Activated T-cell treated with anti-CD3 and anti-CD28 coated beads, Interleukin-2, amount 50 U/mL, for 4 hours (primary cell): ENCODE results near the gene OGN. TPM values are rescaled to one million over a fixed set of nuclear protein-coding genes. Genes with fewer than 3 reads are reported as not detected.

Source experiments
- ATAC-seq, 2 donors: fragments of 200-7000 bp; cut with Tn5 transposase; one replicate each; pipeline ENCODE4 v1.10.0; 2021
- DNase-seq: peaks from one replicate; pipeline ENCODE4 v3.0.0-alpha.2; 2020
- H3K27me3 Mint-ChIP-seq: one replicate; pipeline ENCODE4 v1.8.0; 2021; ENCODE audit warnings: low read depth, mixed read lengths
- H3K36me3 Mint-ChIP-seq: one replicate; pipeline ENCODE4 v1.8.0; 2022; ENCODE audit warnings: mixed read lengths; ENCODE audit not compliant: insufficient read depth
- H3K4me1 Mint-ChIP-seq: one replicate; pipeline ENCODE4 v1.8.0; 2021; ENCODE audit warnings: low read depth, mixed read lengths
- H3K4me3 Mint-ChIP-seq: one replicate; pipeline ENCODE4 v1.8.0; 2021; ENCODE audit warnings: mild to moderate bottlenecking, moderate library complexity, mixed read lengths
- H3K9me3 Mint-ChIP-seq: one replicate; pipeline ENCODE4 v1.8.0; 2021; ENCODE audit warnings: mixed read lengths
- total RNA-seq, 3 donors: library from RNA; stranded (reverse); gene quantifications; one replicate each; pipeline ENCODE4 v1.2.1, GENCODE V29; 2021

OGN gene
- total RNA-seq, 3 donors from 2014 or later: not detected

DNA sequence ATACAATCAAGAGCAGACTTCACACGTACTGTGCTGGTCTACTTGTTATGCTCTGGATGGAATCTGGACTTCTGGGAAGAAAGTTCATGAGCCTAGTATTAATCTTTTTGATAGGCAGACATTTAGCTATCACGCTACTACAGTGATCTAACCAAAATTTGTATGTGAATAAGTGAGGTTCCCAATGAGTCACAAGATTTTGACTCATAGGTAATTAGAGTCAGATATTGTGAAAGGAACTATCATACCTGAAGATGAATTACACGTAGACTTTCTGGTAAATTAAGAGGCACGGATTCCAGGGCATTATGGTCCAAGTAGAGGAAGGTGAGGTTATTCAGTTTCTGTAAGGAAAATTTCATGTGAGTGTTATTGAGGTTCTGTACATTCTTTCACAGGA, 18.4 kb downstream of the OGN start:
- Mint-ChIP-seq H3K4me3 (no peak overlapping the region), H3K27me3 (no peaks in the 10 kb centered on the region), H3K9me3 (no peaks in the 10 kb centered on the region), H3K4me1 (peaks cover 1% of the 10 kb centered on the region), H3K36me3 (peaks cover 5% of the 10 kb centered on the region)
- ATAC-seq (no peak), DNase-seq (no peak)

DNA sequence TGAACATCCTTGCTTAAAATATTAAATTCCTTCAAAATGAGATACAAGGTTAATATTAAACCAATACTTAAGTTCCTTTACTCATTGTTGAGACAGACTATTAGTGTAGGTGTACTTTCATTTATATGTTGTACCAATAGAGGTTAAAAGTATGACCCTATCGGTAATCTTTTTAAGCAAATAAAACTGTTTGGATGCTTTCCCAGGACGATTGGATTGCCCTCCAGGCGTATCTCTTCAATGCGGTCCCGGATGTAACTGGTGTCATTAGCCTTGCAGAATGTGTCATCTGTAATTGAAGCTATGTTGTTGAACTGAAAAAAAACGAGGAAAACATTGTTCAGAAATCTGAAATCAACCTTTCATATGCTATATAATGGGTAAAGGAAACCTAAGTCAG, 18.9 kb downstream of the OGN start:
- peaks cover 5% of the 10 kb centered on the region for H3K36me3 Mint-ChIP-seq
- H3K4me3 Mint-ChIP-seq: no peak overlapping the region
- DNase-seq (no peak), ATAC-seq (no peak)
- peaks cover 1% of the 10 kb centered on the region for H3K4me1 Mint-ChIP-seq
- H3K9me3 Mint-ChIP-seq: no peaks in the 10 kb centered on the region
- H3K27me3 Mint-ChIP-seq: no peaks in the 10 kb centered on the region

DNA sequence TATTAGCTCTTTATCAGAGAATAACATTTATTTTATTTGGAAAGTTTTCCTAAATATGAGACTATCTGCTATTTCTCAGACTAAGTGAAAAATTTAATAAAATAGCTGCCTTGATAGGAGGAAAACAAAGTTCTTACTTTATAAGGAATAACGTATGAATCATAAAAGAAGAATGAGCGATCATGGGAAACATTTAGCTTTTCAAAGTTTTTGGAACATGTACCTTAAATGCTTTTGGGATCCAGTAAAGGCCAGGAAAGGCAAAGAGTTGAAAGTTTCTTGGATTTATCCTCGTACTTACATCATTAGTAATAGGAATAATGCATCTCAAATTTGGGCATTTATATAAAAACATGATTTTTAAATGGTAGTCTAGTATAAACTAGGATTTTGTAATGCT, 19.4 kb downstream of the OGN start:
- DNase-seq (no peak), ATAC-seq (no peak)
- Mint-ChIP-seq H3K9me3 (no peaks in the 10 kb centered on the region), H3K4me1 (peaks cover 1% of the 10 kb centered on the region), H3K36me3 (peaks cover 5% of the 10 kb centered on the region), H3K27me3 (no peaks in the 10 kb centered on the region), H3K4me3 (no peak overlapping the region)

DNA sequence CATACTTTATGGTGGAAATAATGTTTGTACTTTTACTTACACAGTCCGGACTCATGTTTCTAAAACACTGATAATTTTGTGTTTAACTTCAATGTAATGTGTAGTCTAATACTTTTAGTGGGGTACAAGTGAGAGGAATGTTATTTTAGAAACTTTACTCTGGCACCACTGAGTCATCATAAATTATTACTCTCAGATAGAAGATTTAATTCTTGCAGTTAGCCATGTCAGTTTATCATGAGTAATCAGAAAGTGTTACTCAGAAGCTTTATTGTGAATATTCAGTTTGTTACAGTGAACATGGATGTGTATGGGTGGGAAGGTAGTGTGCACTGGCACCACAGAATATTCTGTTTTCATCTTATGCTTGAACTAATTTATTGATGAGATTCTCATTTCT, 20.0 kb downstream of the OGN start:
- no peak overlapping the region for H3K4me3 Mint-ChIP-seq
- no peaks in the 10 kb centered on the region for H3K9me3 Mint-ChIP-seq
- DNase-seq (no peak), ATAC-seq (no peak)
- H3K27me3 Mint-ChIP-seq: no peaks in the 10 kb centered on the region
- peaks cover 5% of the 10 kb centered on the region for H3K36me3 Mint-ChIP-seq
- peaks cover 3% of the 10 kb centered on the region for H3K4me1 Mint-ChIP-seq

DNA sequence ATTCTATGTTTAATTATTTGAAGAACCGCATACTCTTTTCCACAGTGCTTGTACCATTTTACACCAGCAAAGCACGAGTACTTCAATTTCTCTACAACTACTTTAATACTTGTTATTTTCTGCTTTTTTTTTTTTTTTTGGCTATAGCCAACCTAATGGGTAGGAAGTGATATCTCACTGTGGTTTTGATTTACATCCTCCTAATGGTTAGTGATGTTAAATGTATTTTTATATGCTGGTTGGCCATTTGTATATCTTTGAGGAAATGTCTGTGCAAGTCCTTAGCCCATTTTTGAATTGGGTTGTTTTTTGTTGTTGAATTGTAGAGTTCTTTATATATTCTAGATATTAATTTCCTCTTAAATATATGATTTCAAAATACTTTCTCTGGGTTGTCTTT, 22.6 kb downstream of the OGN start:
- Mint-ChIP-seq H3K36me3 (peaks cover 6% of the 10 kb centered on the region), H3K9me3 (no peaks in the 10 kb centered on the region), H3K4me3 (no peak overlapping the region), H3K27me3 (no peaks in the 10 kb centered on the region), H3K4me1 (peaks cover 11% of the 10 kb centered on the region)
- DNase-seq (no peak), ATAC-seq (no peak)

DNA sequence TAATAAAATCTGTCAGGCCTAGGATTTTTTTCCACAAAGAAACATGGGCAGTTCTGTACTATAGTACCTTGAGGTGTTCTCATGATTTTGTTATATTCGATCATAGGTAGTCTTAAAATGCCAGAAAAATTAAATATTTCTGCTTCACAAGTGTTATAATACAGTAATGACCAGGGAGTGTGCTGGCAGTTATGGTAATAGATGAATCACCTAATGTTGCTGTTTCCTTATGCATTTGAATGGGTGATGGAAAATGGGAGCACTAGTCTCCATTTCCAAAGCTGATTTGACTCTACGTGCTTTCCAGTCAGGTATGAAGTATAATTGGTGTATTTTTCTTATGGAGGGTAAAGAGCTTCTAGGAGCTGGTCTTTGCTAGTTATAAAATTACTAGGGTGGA, 23.8 kb downstream of the OGN start:
- no peak for ATAC-seq
- H3K36me3 Mint-ChIP-seq: peaks cover 9% of the 10 kb centered on the region
- H3K27me3 Mint-ChIP-seq: no peaks in the 10 kb centered on the region
- peaks cover 11% of the 10 kb centered on the region for H3K4me1 Mint-ChIP-seq
- DNase-seq: no peak
- H3K9me3 Mint-ChIP-seq: peaks cover 9% of the 10 kb centered on the region
- no peak overlapping the region for H3K4me3 Mint-ChIP-seq

DNA sequence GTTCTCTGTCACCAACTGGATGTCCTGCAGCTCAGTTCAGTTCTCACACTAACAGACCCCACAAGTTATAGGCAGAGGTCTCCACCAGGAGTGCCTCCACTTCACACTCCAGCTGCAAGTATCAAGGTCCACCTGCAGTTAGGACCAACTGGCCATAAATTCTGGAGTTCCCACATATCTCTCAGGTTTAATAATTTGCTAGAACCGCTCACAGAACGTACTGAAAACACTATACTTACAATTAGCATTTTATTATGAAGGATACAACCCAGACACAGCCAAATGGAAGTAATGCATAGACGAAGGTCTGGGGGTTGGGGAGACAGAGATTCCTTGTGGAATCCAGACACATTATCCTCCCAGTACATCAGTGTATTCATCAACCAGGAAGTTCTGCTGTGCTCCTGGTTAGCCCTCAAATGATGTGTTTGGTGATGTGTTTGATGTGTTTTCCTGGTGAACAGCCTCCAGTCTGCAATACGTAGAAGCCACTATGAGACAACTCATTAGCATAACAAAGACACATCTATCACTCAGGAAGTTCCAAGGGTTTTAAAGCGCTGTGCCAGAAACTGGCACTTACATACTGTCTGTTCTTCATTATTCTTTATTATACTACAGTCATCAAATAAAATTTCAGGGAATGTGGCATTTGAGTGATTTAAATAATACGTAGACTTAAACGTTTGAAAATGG, 25.4 kb downstream of the OGN start:
- Mint-ChIP-seq H3K9me3 (peaks cover 20% of the 10 kb centered on the region), H3K4me3 (no peak overlapping the region), H3K27me3 (no peaks in the 10 kb centered on the region), H3K36me3 (peaks cover 13% of the 10 kb centered on the region), H3K4me1 (peaks cover 10% of the 10 kb centered on the region)
- DNase-seq: no peak
- no peak for ATAC-seq

DNA sequence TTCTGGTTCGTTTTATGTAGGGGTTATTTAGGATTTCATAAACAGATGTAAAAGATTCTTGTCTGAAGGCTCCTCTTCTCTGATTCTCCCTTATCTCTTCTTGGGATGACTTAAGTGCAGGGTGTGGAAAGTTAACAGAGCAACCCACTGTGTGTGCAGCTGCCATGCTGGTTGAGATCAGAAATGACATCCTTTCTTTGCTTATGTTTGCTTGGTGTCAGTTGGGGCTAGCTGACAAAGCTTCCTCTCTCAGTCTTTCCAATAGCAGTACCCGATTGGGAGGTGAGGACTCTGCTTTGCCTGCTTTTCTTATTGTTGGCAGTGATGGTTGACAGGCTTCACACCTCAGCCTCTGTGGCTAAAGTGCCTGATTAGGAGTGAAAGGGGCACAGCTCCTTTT, 26.5 kb downstream of the OGN start:
- H3K4me3 Mint-ChIP-seq: no peak overlapping the region
- H3K27me3 Mint-ChIP-seq: no peaks in the 10 kb centered on the region
- peaks cover 23% of the 10 kb centered on the region for H3K9me3 Mint-ChIP-seq
- peaks cover 10% of the 10 kb centered on the region for H3K4me1 Mint-ChIP-seq
- DNase-seq: no peak
- ATAC-seq: no peak
- peaks cover 13% of the 10 kb centered on the region for H3K36me3 Mint-ChIP-seq

DNA sequence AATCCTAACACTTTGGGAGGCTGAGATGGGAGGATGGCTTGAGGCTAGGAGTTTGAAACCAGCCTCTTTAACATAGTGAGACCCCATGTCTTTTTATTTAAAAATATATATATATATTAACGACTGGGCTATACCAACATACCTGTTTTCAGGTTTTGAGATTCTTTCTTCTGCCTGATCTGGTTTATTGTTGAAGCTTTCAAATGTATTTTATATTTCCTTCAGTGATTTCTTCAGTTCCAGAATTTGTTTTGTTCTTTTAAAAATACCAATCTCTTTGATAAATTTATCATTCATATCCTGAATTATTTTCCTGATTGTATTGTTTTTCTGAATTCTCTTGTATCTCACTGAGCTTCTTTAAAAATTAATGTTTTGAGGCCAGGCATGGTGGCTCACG, 31.2 kb downstream of the OGN start:
- peaks cover 1% of the 10 kb centered on the region for H3K4me1 Mint-ChIP-seq
- peaks cover 31% of the 10 kb centered on the region for H3K9me3 Mint-ChIP-seq
- no peaks in the 10 kb centered on the region for H3K27me3 Mint-ChIP-seq
- ATAC-seq (no peak), DNase-seq (no peak)
- no peak overlapping the region for H3K4me3 Mint-ChIP-seq
- H3K36me3 Mint-ChIP-seq: peaks cover 18% of the 10 kb centered on the region

DNA sequence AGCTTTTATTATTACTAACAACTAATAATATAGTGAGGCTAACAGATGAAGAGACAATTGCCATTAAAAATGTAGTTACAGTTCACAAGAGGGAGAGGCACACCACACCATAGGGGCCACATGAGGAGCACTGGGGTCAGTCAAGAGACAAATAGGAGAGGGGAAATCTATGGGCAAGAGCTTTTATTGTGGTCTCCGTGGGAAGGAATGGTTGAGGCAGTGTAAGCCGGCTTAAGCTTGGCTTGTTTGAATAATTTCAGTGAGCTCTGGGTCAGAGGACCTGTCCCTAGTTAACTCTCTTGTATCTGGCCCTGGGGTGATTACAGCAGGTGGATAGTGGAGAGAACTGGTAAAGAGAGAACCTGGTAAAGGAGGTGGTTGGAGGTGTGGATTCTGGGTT, 35.3 kb downstream of the OGN start:
- Mint-ChIP-seq H3K9me3 (peaks cover 18% of the 10 kb centered on the region), H3K4me3 (no peak overlapping the region), H3K27me3 (no peaks in the 10 kb centered on the region), H3K36me3 (peaks cover 10% of the 10 kb centered on the region), H3K4me1 (no peaks in the 10 kb centered on the region)
- ATAC-seq (no peak), DNase-seq (no peak)

DNA sequence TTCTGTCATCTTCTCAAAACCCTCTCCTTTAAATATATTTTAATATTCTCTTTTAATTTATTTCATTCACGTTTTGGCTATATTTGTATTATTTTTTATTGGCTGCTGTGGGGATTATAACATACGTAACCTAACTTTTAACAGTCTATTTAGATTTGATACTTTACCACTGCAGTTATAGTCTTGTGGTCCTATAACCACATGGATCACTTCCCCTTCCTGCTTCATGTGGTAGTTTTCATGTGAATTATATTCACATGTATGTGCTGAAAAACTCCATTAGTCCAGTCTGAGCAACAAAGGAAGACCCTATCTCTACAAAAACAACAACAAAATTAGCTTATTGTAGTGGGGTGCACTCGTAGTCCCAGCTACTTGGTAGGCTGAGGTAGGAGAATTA, 44.3 kb downstream of the OGN start:
- Mint-ChIP-seq H3K36me3 (peaks cover 10% of the 10 kb centered on the region), H3K4me1 (no peaks in the 10 kb centered on the region), H3K27me3 (no peaks in the 10 kb centered on the region), H3K4me3 (no peak overlapping the region), H3K9me3 (peaks cover 22% of the 10 kb centered on the region)
- no peak for DNase-seq
- no peak for ATAC-seq

DNA sequence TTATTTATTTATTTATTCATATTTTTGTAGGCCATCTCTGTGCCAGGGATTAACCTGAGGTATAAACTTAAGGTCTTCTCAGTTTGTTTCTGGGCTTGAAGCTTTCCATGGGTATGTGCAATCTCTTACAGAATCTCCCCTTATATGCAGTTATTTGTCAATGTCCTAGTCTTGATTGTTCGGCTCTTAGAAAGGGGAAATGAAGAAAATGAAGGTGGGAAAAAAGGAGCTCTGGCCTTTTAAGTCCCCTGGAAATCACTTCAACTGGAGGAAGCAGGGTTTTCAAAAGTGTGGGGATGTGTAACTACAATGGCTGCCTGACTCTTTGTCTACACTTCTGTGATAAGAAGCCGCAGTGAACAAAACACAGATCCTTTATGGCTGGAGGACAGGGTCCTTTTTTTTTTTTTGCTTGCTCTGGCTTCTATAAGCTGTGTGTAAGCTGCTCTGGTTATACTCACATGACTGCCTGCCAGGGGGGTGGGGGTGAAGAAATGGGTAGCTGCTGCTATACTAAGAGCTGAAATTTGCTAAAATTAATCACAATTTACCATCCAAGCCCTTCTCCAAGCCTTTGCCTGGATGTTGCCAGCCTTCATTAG, 44.9 kb downstream of the OGN start:
- no peak for DNase-seq
- Mint-ChIP-seq H3K36me3 (peaks cover 14% of the 10 kb centered on the region), H3K27me3 (no peaks in the 10 kb centered on the region), H3K9me3 (peaks cover 24% of the 10 kb centered on the region), H3K4me1 (no peaks in the 10 kb centered on the region), H3K4me3 (no peak overlapping the region)
- no peak for ATAC-seq

DNA sequence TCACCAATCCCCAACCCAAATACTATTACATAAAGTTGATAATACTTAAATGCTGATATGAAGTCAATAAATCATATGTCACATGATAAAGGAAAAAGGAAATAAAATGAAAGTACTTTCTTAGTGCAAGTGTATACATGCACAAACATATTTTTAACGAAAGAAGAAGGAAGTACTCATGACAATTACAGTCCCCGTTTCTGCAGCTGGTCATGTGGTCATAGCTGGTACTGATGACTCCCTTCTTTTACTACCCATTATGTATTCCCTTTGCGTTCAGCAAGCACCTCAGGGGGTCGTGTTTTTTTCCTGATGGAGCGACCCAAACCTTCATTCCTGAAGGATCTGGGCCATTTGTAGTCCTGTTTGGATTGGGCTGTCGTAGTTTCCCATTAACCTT, 51.3 kb downstream of the OGN start:
- DNase-seq: no peak
- Mint-ChIP-seq H3K4me1 (peaks cover 2% of the 10 kb centered on the region), H3K27me3 (no peaks in the 10 kb centered on the region), H3K9me3 (peaks cover 16% of the 10 kb centered on the region), H3K4me3 (no peak overlapping the region), H3K36me3 (peaks cover 16% of the 10 kb centered on the region)
- ATAC-seq: no peak

DNA sequence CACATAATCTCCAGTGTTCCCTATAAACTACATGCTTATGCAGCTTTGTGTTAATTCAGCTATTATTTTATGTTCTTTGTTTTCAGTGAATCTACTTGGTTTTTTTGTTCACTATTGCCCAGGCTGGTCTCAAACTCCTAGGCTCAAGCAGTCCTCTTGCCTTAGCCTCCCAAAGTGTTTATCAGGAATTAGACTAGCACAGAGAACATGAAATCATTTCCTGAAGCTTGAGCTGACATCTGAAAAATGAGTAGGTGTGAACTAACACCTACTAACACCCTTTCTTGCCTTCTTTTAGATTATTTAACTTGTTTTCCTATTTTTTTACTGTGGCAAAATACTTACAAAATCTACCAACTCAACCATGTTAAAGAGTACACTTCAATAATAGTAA, 53.6 kb downstream of the OGN start:
- DNase-seq (no peak), ATAC-seq (no peak)
- peaks cover 5% of the 10 kb centered on the region for H3K9me3 Mint-ChIP-seq
- H3K4me1 Mint-ChIP-seq: peaks cover 2% of the 10 kb centered on the region
- no peak overlapping the region for H3K4me3 Mint-ChIP-seq
- peaks cover 15% of the 10 kb centered on the region for H3K36me3 Mint-ChIP-seq
- no peaks in the 10 kb centered on the region for H3K27me3 Mint-ChIP-seq
